ENCODE data around the gene ZNRF2. TPM values are rescaled to one million over a fixed set of nuclear protein-coding genes. Genes with fewer than 3 reads are reported as not detected.

Gene ZNRF2
- total and polyA plus RNA-seq, 10 of the 15 experiments (the other 5 are each of a cell fraction or from before 2014, with no cell fraction given), result 1.2 to 20.4 (median 9.5) TPM

GRCh38 chr7:30396389-30396788, 112.0 kb downstream of the ZNRF2 start:
- no peaks in the 10 kb centered on the region for H3K4me1 ChIP-seq (ENCODE audit: control insufficient read depth, insufficient read depth, low read length)
- no peaks in the 10 kb centered on the region for H3K27me3 ChIP-seq (replicated peaks in 1 of 2; ENCODE audit: control insufficient read depth in 2 of 2, insufficient read depth in 2 of 2, low read length in 1 of 2)
- no peaks in the 10 kb centered on the region for H3K79me2 ChIP-seq (ENCODE audit: control insufficient read depth, insufficient read depth, low read length)
- H3K36me3 ChIP-seq (ENCODE audit: control insufficient read depth in 2 of 2, insufficient read depth in 2 of 2, low read length in 1 of 2), result no peaks in the 10 kb centered on the region
- ATAC-seq (no peak), DNase-seq (ENCODE audit: low read depth, low spot score) (no peak), FAIRE-seq (no peak)
- SMC1A ChIA-PET (ENCODE audit: uncharacterized antibody, unreplicated experiment), result interaction anchor here (0.7 to 1.7 kb wide), 8 partner anchors 11 to 120 kb away, joined by 3 to 7 read pairs (median 4); no protein-coding TSS in a partner anchor
- RAD21 ChIA-PET (ENCODE audit: unreplicated experiment), result interaction anchor here (0.7 to 1.9 kb wide), 6 partner anchors 66 to 233 kb away, joined by 3 to 5 read pairs (median 4); no protein-coding TSS in a partner anchor
- intact Hi-C loops (cut with micrococcal nuclease; ENCODE audit: unreplicated experiment) (no loop called here), in situ Hi-C loops (cut with MboI) (no loop called here)
- H3K9ac ChIP-seq (ENCODE audit: control insufficient read depth, insufficient read depth, low read length), result no peak overlapping the region
- CTCF ChIA-PET, result interaction anchor here (0.6 to 1.6 kb wide), 10 partner anchors 10 to 232 kb away, joined by 3 to 7 read pairs (median 4); no protein-coding TSS in a partner anchor
- no peaks in the 10 kb centered on the region for H4K20me1 ChIP-seq (ENCODE audit: control insufficient read depth, insufficient read depth)
- WGBS (ENCODE audit: insufficient coverage, insufficient replicate concordance, low lambda C conversion rate, missing lambda C conversion rate), result over 99% methylated on average over 7 of the region's 7 CpGs
- TF ChIP-seq ASH2L (IDR thresholded peaks at IDR 0.05; ENCODE audit: borderline replicate concordance, low read depth), result no peak
- TF ChIP-seq CTCF (IDR thresholded peaks at IDR 0.05 in 2 of 3, conservative IDR thresholded peaks at IDR 0.05 in 1 of 3; ENCODE audit: control insufficient read depth in 2 of 3, extremely low read depth in 1 of 3, insufficient read depth in 1 of 3, low read depth in 3 of 3, low read length in 3 of 3), result peak in 2 of 3 experiments; percentile 10 to 25; a peak in 2 of 6 replicates
- no peak for TF ChIP-seq RELB (IDR thresholded peaks at IDR 0.05; ENCODE audit: low read depth)
- no peak for TF ChIP-seq BRCA1 (IDR thresholded peaks at IDR 0.05; ENCODE audit: low read depth, low read length)
- no peak for TF ChIP-seq HSF1 (IDR thresholded peaks at IDR 0.05; ENCODE audit: low read depth, low read length)
- no peak for TF ChIP-seq ZBTB40 (IDR thresholded peaks at IDR 0.05; ENCODE audit: borderline replicate concordance)
- peak; percentile 30; the same call in 1 of the 2 replicates for TF ChIP-seq RAD21 (IDR thresholded peaks at IDR 0.05; ENCODE audit: insufficient read depth, low read depth, low read length)
- no peak overlapping the region for H3K27ac ChIP-seq (ENCODE audit: control insufficient read depth, insufficient read depth)
- no peak overlapping the region for H3K4me2 ChIP-seq (ENCODE audit: control insufficient read depth, insufficient read depth)
- H2AFZ ChIP-seq (ENCODE audit: control insufficient read depth, low read depth, low read length), result no peak overlapping the region
- H3K9me3 ChIP-seq (replicated peaks; ENCODE audit: control insufficient read depth, insufficient read depth, low read length), result no peaks in the 10 kb centered on the region
- no TSS peak for BruUV-seq (replicated peaks)
- H3K4me3 ChIP-seq, result no peak overlapping the region
- POLR2A ChIA-PET, result no interaction called here

Data from GM12878 (cell line).